HEK293 (cell line): Measurements from ENCODE around the gene CD2AP.

Experiments used
- GLIS2 ChIP-seq: fragments of 450-650 bp; formaldehyde crosslinking; IDR thresholded peaks from 2 replicates; pipeline ENCODE4 v1.5.1; 2016; ENCODE audit warnings: missing biosample characterization, missing genetic modification characterization
- KLF16 ChIP-seq: fragments of 450-650 bp; formaldehyde crosslinking; IDR thresholded peaks from 2 replicates; pipeline ENCODE4 v1.5.1; 2017; ENCODE audit warnings: missing biosample characterization, missing genetic modification characterization
- MEIS1 ChIP-seq: sonication (generic); formaldehyde crosslinking; IDR thresholded peaks from 2 replicates; pipeline ENCODE4 v1.8.1; 2022; ENCODE audit warnings: missing genetic modification reagents, mild to moderate bottlenecking, borderline replicate concordance
- OVOL3 ChIP-seq: fragments of 450-650 bp; formaldehyde crosslinking; IDR thresholded peaks from 2 replicates; pipeline ENCODE4 v1.5.1; 2016; ENCODE audit warnings: missing biosample characterization, missing genetic modification characterization
- WT1 ChIP-seq: fragments of 450-650 bp; formaldehyde crosslinking; IDR thresholded peaks from 2 replicates; pipeline ENCODE4 v1.5.1; 2016; ENCODE audit warnings: missing biosample characterization, missing genetic modification characterization
- ZBTB10 ChIP-seq: fragments of 450-650 bp; formaldehyde crosslinking; IDR thresholded peaks from 2 replicates; pipeline ENCODE4 v1.5.1; 2016; ENCODE audit warnings: missing biosample characterization, missing genetic modification characterization
- ZEB2 ChIP-seq: fragments of 450-650 bp; formaldehyde crosslinking; IDR thresholded peaks from 2 replicates; pipeline ENCODE4 v1.5.1; 2016; ENCODE audit warnings: missing biosample characterization, missing genetic modification characterization
- ZFP3 ChIP-seq: fragments of 450-650 bp; formaldehyde crosslinking; IDR thresholded peaks from 2 replicates; pipeline ENCODE4 v1.5.1; 2016; ENCODE audit warnings: low read depth, missing biosample characterization, missing genetic modification characterization
- ZNF121 ChIP-seq: fragments of 450-650 bp; formaldehyde crosslinking; IDR thresholded peaks from 2 replicates; pipeline ENCODE4 v1.5.1; 2016; ENCODE audit warnings: missing biosample characterization, missing genetic modification characterization
- ZNF266 ChIP-seq: fragments of 450-650 bp; formaldehyde crosslinking; IDR thresholded peaks from 2 replicates; pipeline ENCODE4 v1.5.1; 2016; ENCODE audit warnings: missing biosample characterization, missing genetic modification characterization, low read depth
- ZNF280C ChIP-seq: fragments of 450-650 bp; formaldehyde crosslinking; IDR thresholded peaks from 2 replicates; pipeline ENCODE4 v1.5.1; 2016; ENCODE audit warnings: missing biosample characterization, missing genetic modification characterization
- ZNF366 ChIP-seq: fragments of 450-650 bp; formaldehyde crosslinking; conservative IDR thresholded peaks from 2 replicates; pipeline ENCODE4 v1.5.1; 2016; ENCODE audit warnings: missing biosample characterization, missing genetic modification characterization
- ZNF404 ChIP-seq: fragments of 450-650 bp; formaldehyde crosslinking; IDR thresholded peaks from 2 replicates; pipeline ENCODE4 v1.5.1; 2017; ENCODE audit warnings: missing biosample characterization, missing genetic modification characterization
- ZNF521 ChIP-seq: fragments of 450-650 bp; formaldehyde crosslinking; IDR thresholded peaks from 2 replicates; pipeline ENCODE4 v1.5.1; 2017; ENCODE audit warnings: missing biosample characterization, mild to moderate bottlenecking, missing genetic modification characterization
- ZNF548 ChIP-seq: fragments of 450-650 bp; formaldehyde crosslinking; IDR thresholded peaks from 2 replicates; pipeline ENCODE4 v1.5.1; 2016; ENCODE audit warnings: missing biosample characterization, missing genetic modification characterization
- ZNF560 ChIP-seq: fragments of 450-650 bp; formaldehyde crosslinking; IDR thresholded peaks from 2 replicates; pipeline ENCODE4 v1.5.1; 2017; ENCODE audit warnings: missing biosample characterization, missing genetic modification characterization, borderline replicate concordance
- ZNF664 ChIP-seq: fragments of 450-650 bp; formaldehyde crosslinking; IDR thresholded peaks from 2 replicates; pipeline ENCODE4 v1.5.1; 2016; ENCODE audit warnings: missing biosample characterization, missing genetic modification characterization
- ZNF791 ChIP-seq: fragments of 450-650 bp; formaldehyde crosslinking; IDR thresholded peaks from 2 replicates; pipeline ENCODE4 v1.5.1; 2016; ENCODE audit warnings: missing biosample characterization, missing genetic modification characterization
- ZNF837 ChIP-seq: fragments of 450-650 bp; formaldehyde crosslinking; IDR thresholded peaks from 2 replicates; pipeline ENCODE4 v1.5.1; 2016; ENCODE audit warnings: missing biosample characterization, missing genetic modification characterization
- TF ChIP-seq, protein P1 (sequence below): fragments of 450-650 bp; formaldehyde crosslinking; IDR thresholded peaks from 2 replicates; pipeline ENCODE4 v1.5.1; 2016; ENCODE audit warnings: missing biosample characterization, missing genetic modification characterization
- TF ChIP-seq, protein P2 (sequence below): fragments of 450-650 bp; IDR thresholded peaks from 2 replicates; pipeline ENCODE4 v1.5.1; 2018; ENCODE audit warnings: missing biosample characterization, mild to moderate bottlenecking, missing genetic modification characterization
- TF ChIP-seq, protein P3 (sequence below): fragments of 450-650 bp; formaldehyde crosslinking; IDR thresholded peaks from 2 replicates; pipeline ENCODE4 v1.5.1; 2016; ENCODE audit warnings: missing biosample characterization, missing genetic modification characterization
- TF ChIP-seq, protein P4 (sequence below): fragments of 450-650 bp; formaldehyde crosslinking; IDR thresholded peaks from 2 replicates; pipeline ENCODE4 v1.5.1; 2016; ENCODE audit warnings: missing biosample characterization, missing genetic modification characterization
- TF ChIP-seq, protein P5 (sequence below): fragments of 450-650 bp; formaldehyde crosslinking; IDR thresholded peaks from 2 replicates; pipeline ENCODE4 v1.5.1; 2016; ENCODE audit warnings: missing biosample characterization, missing genetic modification characterization
- TF ChIP-seq, protein P6 (sequence below): fragments of 450-650 bp; formaldehyde crosslinking; IDR thresholded peaks from 2 replicates; pipeline ENCODE4 v1.5.1; 2016; ENCODE audit warnings: missing biosample characterization, missing genetic modification characterization, borderline replicate concordance

Gene CD2AP

GRCh38 chr6:47456536-47456975, 21.0 kb upstream of the CD2AP start (continued):
- TF ChIP-seq GLIS2 (tag by site-specific recombination) (no peak), WT1 (peak; percentile 87), ZNF560 (tag by site-specific recombination) (no peak), ZNF837 (no peak), ZBTB10 (tag by site-specific recombination) (no peak), ZNF548 (no peak), ZFP3 (tag by site-specific recombination) (no peak), ZNF404 (no peak), MEIS1 (CRISPR knock-in tag) (no peak), ZNF366 (peak; percentile 38; the same call in 1 of the 2 replicates), OVOL3 (peak; percentile 95), ZEB2 (peak; percentile 84), ZNF521 (no peak), ZNF121 (tag by site-specific recombination) (no peak), ZNF280C (tag by site-specific recombination) (no peak), ZNF791 (tag by site-specific recombination) (no peak), ZNF664 (tag by site-specific recombination) (peak; percentile 43), ZNF266 (tag by site-specific recombination) (no peak), KLF16 (tag by site-specific recombination) (no peak)
- TF ChIP-seq, protein P1, sequence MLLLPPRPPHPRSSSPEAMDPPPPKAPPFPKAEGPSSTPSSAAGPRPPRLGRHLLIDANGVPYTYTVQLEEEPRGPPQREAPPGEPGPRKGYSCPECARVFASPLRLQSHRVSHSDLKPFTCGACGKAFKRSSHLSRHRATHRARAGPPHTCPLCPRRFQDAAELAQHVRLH (tag by site-specific recombination), result peak; percentile 86
- TF ChIP-seq, protein P2, sequence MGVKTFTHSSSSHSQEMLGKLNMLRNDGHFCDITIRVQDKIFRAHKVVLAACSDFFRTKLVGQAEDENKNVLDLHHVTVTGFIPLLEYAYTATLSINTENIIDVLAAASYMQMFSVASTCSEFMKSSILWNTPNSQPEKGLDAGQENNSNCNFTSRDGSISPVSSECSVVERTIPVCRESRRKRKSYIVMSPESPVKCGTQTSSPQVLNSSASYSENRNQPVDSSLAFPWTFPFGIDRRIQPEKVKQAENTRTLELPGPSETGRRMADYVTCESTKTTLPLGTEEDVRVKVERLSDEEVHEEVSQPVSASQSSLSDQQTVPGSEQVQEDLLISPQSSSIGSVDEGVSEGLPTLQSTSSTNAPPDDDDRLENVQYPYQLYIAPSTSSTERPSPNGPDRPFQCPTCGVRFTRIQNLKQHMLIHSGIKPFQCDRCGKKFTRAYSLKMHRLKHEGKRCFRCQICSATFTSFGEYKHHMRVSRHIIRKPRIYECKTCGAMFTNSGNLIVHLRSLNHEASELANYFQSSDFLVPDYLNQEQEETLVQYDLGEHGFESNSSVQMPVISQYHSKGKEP (tag by site-specific recombination), result no peak
- TF ChIP-seq, protein P3, sequence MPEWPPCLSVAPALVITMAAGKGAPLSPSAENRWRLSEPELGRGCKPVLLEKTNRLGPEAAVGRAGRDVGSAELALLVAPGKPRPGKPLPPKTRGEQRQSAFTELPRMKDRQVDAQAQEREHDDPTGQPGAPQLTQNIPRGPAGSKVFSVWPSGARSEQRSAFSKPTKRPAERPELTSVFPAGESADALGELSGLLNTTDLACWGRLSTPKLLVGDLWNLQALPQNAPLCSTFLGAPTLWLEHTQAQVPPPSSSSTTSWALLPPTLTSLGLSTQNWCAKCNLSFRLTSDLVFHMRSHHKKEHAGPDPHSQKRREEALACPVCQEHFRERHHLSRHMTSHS (tag by site-specific recombination), result no peak
- TF ChIP-seq, protein P4, sequence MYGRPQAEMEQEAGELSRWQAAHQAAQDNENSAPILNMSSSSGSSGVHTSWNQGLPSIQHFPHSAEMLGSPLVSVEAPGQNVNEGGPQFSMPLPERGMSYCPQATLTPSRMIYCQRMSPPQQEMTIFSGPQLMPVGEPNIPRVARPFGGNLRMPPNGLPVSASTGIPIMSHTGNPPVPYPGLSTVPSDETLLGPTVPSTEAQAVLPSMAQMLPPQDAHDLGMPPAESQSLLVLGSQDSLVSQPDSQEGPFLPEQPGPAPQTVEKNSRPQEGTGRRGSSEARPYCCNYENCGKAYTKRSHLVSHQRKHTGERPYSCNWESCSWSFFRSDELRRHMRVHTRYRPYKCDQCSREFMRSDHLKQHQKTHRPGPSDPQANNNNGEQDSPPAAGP (tag by site-specific recombination), result no peak
- TF ChIP-seq, protein P5, sequence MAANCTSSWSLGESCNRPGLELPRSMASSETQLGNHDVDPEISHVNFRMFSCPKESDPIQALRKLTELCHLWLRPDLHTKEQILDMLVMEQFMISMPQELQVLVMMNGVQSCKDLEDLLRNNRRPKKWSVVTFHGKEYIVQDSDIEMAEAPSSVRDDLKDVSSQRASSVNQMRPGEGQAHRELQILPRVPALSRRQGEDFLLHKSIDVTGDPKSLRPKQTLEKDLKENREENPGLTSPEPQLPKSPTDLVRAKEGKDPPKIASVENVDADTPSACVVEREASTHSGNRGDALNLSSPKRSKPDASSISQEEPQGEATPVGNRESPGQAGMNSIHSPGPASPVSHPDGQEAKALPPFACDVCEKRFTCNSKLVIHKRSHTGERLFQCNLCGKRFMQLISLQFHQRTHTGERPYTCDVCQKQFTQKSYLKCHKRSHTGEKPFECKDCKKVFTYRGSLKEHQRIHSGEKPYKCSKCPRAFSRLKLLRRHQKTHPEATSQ (tag by site-specific recombination), result no peak
- TF ChIP-seq, protein P6, sequence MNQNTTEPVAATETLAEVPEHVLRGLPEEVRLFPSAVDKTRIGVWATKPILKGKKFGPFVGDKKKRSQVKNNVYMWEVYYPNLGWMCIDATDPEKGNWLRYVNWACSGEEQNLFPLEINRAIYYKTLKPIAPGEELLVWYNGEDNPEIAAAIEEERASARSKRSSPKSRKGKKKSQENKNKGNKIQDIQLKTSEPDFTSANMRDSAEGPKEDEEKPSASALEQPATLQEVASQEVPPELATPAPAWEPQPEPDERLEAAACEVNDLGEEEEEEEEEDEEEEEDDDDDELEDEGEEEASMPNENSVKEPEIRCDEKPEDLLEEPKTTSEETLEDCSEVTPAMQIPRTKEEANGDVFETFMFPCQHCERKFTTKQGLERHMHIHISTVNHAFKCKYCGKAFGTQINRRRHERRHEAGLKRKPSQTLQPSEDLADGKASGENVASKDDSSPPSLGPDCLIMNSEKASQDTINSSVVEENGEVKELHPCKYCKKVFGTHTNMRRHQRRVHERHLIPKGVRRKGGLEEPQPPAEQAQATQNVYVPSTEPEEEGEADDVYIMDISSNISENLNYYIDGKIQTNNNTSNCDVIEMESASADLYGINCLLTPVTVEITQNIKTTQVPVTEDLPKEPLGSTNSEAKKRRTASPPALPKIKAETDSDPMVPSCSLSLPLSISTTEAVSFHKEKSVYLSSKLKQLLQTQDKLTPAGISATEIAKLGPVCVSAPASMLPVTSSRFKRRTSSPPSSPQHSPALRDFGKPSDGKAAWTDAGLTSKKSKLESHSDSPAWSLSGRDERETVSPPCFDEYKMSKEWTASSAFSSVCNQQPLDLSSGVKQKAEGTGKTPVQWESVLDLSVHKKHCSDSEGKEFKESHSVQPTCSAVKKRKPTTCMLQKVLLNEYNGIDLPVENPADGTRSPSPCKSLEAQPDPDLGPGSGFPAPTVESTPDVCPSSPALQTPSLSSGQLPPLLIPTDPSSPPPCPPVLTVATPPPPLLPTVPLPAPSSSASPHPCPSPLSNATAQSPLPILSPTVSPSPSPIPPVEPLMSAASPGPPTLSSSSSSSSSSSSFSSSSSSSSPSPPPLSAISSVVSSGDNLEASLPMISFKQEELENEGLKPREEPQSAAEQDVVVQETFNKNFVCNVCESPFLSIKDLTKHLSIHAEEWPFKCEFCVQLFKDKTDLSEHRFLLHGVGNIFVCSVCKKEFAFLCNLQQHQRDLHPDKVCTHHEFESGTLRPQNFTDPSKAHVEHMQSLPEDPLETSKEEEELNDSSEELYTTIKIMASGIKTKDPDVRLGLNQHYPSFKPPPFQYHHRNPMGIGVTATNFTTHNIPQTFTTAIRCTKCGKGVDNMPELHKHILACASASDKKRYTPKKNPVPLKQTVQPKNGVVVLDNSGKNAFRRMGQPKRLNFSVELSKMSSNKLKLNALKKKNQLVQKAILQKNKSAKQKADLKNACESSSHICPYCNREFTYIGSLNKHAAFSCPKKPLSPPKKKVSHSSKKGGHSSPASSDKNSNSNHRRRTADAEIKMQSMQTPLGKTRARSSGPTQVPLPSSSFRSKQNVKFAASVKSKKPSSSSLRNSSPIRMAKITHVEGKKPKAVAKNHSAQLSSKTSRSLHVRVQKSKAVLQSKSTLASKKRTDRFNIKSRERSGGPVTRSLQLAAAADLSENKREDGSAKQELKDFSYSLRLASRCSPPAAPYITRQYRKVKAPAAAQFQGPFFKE (tag by site-specific recombination), result no peak
